Right renal cortex interstitium (tissue), 3 donors: Measurements from ENCODE around the gene TMEM238L. TPM values are rescaled to one million over a fixed set of nuclear protein-coding genes. Genes with fewer than 3 reads are reported as not detected.
"Not testable (repeated sequence)": the region's sequence is repeated elsewhere in the genome, so short reads cannot be mapped to it uniquely, and the experiment has no call there.

Source experiments
- DNase-seq, 3 donors: peaks; one replicate each; pipeline ENCODE4 v3.0.0-alpha.2; 2013; ENCODE audit warnings: low read depth in 3 of 3, low spot score in 2 of 3
- polyA plus RNA-seq, 3 donors: library from polyadenylated mRNA; unstranded; fragments of 120-200 nt; gene quantifications; one replicate each; pipeline ENCODE4 v1.2.1, GENCODE V29; 2013; ENCODE audit not compliant: insufficient read length in 3 of 3

The TMEM238L gene
- polyA plus RNA-seq: 1 to 10 TPM in 1 of 3 donors, under 1 TPM in 2; 0.72 to 2.6 (median 0.97) TPM

- no peak for DNase-seq
Observed at GRCh38 chr17:10803830-10804475, at the start of gene TMEM238L. TMEM238L (minus strand) TSS chr17:10804099; CDS start chr17:10803963, 136 bp downstream.

DNA sequence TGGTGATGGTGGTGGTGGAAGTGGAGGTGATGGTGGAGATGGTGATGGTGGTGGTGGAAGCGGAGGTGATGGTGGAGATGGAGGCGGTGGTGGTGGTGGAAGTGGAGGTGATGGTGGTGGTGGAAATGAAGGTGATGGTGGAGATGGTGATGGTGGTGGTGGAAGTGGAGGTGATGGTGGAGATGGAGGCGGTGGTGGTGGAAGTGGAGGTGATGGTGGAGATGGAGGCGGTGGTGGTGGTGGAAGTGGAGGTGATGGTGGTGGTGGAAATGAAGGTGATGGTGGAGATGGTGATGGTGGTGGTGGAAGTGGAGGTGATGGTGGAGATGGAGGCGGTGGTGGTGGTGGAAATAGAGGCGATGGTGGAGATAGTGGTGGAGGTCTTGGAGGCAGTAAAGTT, 42.7 kb upstream of the TMEM238L start:
- not testable (repeated sequence) for DNase-seq

GRCh38 chr17:10845388-10845751, 41.5 kb upstream of the TMEM238L start:
- no peak for DNase-seq

DNA sequence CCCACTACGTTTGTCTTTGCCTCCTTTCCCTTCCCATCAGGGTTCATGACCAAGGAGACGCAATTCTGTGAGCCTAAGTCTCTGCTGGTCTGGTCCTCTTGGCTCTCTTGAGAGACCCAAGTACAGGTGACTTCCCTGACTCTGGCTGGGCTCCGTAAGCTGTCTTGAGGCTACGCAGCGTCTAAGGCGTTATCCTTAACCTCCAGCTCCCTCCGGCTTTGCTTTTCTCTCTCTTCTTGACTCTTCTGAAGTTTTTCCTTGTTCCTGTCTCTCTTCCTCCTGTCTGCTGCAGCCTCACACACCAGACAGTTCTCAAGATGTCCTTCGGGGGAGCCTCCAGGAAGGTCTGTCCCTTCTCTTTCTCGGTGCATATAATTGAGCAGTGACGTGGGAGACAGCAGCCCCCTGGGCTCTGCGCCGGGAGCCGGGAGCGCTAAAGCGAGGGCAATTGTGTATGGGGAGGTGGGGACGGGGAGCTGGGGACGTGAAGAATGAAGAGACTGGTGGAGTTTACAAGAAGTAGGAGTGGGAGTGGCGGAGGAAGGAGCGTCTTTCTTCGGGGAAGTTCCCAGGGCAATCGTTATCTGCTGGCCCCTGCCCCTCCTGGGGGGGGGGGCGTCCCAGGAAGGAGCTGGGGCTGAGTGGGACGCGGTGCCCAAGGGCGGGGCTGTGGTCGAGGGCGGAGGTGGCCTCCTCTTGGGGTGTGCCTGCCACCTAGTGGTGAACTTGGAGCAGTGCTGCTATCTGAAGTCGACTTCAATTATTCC, 40.9 kb upstream of the TMEM238L start:
- DNase-seq: peak in 2 of 3 donors; percentile 36 to 48

DNA sequence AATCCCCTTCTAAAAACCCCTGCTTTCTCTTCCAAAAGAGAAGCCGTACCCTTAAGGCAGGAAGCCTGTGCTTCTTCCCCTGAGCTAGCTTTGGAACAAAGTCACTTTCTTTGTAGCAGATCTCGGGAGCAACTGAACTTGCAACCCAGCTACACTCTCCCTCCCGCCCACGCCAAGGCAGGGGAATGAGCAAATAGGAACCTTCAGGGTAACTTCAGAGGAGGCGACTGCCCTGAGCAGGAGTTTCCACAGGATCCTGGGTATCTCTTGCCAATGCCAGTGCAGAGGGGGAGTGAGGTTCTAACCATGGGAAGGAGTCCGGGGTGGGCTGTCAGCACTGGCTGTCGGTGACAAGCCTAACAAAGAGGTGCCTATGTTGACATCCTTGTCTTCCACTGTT, 39.9 kb upstream of the TMEM238L start:
- no peak for DNase-seq

- DNase-seq: no peak
Observed at GRCh38 chr17:10842658-10843057, 38.8 kb upstream of the TMEM238L start.

DNA sequence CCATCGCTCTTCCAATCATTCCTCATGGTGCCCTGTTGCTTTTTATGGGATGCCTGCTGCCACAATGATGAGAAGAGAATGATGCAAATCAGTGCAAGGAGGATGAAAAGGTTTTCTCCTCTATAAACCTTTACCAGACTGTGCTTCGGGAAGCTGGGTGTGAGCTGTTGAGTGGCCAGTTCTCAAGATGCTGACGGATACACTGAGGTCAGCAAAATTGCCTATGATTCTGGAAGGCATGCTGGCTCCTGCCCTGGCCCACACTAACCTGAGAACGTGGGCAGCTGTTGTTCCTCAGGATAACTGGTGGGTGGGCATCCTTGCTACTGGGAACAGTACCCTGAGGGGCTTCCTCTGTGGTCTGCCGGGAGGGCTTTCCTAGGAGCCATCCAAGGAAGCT, 34.8 kb upstream of the TMEM238L start:
- DNase-seq: no peak

GRCh38 chr17:10837921-10838320, 34.0 kb upstream of the TMEM238L start, which contains the start of gene PIRT:
PIRT (minus strand) TSS chr17:10838087; CDS start chr17:10825645, 12,442 bp downstream.
- no peak for DNase-seq

GRCh38 chr17:10836966-10837590, 33.2 kb upstream of the TMEM238L start:
- no peak for DNase-seq

DNA sequence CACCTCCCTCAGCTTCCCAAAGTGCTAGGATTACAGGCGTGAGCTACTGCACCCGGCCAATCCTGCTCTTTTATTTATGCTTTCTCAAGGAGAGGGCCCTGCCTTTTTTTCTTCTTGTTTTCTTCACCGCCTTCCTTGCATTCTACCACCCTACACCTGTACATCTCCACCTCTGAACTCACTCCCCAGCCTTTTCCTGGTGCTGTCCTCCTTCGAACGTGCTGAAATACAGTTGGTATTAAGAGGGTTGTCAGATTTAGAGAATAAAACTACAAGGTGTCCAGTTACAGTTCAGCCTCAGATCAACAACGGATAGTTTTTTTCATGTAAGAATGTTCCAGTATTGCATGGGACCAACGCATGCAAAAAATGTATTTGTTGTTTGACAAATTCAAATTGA, 32.2 kb upstream of the TMEM238L start:
- no peak for DNase-seq

- no peak for DNase-seq
Observed at GRCh38 chr17:10831696-10832095, 27.8 kb upstream of the TMEM238L start.

GRCh38 chr17:10827898-10828552, 24.1 kb upstream of the TMEM238L start:
- DNase-seq: no peak

GRCh38 chr17:10824874-10825273, 21.0 kb upstream of the TMEM238L start:
- no peak for DNase-seq

DNA sequence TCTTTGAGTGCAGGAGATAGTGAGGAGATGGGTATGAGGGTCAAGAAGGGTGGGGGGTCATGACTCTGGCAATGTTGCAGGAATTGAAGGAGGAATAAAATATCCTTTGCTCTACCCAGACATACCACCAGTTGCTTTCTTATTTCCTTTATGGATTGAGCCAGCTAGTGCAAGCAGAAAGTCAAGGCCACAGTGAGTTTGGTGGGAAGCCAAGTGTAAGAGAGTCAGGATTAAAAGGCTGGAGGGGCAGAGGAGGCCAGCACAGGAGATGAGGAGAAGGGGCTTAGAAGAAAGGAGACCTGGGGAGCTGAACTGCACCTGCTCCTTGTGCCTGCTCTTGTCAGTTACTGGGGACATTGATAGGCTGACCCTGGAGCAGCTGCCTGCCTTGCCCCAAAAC, 17.9 kb upstream of the TMEM238L start:
- no peak for DNase-seq

DNA sequence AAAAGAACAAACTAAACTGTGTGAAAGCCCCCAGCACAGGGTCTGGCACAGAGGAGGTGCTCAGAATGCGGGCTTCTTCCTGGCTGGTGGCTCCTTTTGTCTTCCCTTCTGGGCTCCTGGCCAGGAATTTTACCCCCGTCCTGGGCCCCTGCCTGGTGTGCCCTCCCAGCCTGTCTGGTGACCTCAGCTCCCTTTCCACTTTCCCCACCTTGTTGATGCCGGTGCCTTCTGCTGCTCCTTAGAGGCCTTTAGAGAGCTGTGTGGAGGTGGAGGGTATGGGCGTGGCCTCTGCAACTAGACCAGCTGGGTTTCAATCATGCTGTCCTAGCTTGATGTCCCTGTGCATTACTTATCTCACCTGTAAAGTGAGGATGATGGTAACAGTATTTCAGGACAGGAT, 17.2 kb upstream of the TMEM238L start:
- no peak for DNase-seq

DNA sequence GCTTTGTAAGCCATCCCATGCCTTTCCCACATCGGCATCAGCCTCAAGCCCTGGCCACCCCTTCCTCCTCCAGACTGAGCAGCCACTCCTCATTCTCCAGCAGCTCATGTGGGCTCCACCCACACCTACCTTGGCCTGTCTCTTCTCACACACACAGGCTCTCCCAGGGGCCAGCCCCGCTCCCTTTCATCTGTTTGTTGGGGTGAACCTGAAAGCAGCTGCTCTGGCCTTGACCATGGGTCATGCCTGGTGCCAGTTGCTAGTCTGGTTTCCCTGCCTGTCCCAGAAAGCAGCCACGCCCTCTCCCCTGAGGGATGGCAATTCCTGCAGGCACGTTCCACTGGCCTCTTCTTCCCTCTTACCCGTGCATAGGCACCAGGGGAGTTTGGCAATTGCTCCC, 11.4 kb upstream of the TMEM238L start:
- no peak for DNase-seq

DNA sequence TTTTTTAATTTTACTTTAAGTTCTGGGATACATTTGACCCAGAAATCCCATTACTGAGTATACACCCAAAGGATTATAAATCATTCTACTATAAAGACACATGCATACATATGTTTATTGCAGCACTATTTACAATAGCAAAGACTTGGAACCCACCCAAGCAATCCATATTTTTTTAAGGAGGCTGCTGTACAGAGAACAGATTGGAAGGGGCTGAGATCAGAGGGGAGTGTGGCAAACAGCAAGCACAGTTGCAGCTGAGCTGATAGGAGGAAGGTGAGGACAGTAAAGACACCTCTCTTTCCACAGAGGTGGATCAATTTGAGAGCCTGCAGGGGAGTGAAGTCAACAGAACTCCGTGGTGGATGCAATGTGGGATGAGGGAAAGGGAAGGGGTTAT, 10.2 kb upstream of the TMEM238L start:
- DNase-seq: no peak

DNA sequence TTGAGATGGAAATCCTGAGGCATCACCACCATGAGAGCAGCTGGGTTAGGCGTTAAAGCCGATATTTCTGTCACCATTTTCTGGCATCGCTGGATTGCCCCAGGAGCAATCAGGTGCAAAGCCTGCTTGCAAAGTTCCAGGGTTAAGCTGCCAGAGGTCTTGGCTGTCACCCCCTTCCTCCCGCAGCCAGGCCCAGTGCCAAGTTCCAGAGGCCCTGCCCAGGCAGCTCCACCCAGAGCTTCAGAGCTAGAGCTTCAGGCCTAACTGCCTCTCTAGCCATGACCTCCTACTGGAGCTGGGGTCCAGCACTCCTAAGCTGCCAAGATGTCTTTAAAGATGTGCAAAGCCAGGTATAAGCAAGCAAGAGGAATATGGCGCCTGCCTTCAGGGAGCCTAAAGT, 8.8 kb upstream of the TMEM238L start:
- DNase-seq: no peak

GRCh38 chr17:10809605-10810004, 5.7 kb upstream of the TMEM238L start:
- DNase-seq: no peak

DNA sequence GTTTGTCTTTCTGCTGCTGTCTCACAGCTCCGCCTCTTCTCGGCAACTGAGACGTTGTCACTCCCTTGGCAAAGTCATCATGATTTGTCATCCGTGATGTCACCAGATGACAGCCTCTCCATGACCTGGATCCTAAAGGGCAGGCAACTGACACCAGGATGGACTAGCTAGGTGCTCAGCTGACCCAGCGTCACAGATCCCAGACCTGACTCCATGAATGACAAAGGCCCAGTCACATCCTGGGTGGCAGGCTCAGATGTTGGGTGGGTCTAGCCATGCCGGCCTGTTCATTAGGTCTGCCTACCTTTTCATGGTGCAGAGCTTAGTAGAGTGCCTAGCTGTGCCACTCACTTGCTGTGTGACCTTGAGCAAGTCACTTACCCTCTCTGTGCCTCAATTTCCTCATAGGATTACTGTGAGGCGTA, 3.8 kb upstream of the TMEM238L start:
- DNase-seq: no peak
